GM12872 (cell line): Measurements from ENCODE around the gene MARK3.

Source experiments
- CTCF ChIP-seq: IDR thresholded peaks from 3 replicates; pipeline ENCODE4 v1.5.1; 2011; ENCODE audit warnings: low read depth, mild to moderate bottlenecking, low read length, moderate library complexity; ENCODE audit not compliant: insufficient read depth

MARK3 gene

DNA sequence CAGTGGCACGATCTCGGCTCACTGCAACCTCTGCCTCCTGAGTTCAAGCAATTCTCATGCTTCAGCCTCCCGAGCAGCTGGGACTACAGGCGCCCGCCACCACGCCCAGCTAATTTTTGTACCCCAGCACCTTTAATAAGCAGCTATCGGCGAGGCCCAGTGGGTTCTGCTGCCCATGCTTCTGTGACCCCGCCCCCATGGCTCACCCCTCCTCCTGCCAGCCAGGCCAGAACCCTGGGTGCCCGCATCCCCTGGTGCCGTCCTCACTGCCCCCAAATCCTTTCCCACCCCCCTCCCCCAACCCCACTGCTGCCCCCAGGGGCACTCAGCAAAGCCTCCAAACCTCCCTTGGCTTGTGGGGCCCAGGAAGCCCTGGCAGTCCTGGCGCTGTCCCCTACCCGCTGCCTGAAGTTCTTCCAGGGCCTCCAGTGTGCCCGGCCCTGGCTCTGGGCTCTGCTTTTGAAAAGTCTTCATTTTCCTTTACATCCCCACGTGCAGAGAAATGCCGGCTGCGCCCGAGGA is 162.8 kb downstream of the MARK3 start:
- no peak for TF ChIP-seq CTCF

DNA sequence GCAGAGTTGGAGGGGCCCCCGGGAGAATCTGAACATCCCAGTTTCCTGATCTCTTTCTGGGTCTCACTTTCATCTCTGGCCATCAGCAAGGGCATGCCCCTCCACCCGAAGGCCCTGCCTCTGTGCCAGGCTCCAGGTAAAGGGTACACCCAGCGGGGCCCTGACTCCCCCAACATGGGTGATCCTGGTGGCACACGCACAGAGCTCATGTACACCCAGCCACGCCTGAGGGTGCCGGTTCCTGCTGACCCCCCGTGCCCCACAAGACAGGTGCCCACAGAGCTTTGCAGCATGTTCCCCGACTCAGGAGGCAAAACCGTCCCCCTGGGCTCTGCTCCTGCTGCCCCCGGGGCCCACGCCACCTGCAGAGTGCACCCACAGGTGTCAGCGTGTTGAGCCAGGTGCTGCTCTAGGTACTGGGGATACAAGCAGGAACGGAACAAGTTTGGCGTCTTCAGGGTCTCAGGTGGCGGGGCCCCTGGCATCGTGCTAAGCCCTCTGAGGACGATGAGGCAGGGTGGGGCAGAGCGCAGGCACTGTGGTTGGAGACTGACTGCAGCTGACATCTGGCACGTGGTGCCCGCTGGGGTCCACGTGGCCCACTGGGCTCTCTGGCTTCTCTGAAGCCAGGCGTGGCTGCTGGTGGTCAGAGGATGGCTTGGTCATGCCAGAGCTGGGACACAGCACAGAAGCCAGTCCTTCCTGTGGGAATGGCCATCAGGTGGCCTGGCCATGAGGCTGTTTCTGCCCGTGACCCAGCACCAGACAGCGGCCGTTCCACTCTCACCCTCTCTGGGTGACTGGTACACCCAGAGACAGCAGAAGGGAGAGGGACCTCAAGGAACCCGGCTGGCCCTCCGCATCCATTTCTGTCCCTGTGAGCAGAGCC is 163.5 kb downstream of the MARK3 start:
- TF ChIP-seq CTCF: no peak

DNA sequence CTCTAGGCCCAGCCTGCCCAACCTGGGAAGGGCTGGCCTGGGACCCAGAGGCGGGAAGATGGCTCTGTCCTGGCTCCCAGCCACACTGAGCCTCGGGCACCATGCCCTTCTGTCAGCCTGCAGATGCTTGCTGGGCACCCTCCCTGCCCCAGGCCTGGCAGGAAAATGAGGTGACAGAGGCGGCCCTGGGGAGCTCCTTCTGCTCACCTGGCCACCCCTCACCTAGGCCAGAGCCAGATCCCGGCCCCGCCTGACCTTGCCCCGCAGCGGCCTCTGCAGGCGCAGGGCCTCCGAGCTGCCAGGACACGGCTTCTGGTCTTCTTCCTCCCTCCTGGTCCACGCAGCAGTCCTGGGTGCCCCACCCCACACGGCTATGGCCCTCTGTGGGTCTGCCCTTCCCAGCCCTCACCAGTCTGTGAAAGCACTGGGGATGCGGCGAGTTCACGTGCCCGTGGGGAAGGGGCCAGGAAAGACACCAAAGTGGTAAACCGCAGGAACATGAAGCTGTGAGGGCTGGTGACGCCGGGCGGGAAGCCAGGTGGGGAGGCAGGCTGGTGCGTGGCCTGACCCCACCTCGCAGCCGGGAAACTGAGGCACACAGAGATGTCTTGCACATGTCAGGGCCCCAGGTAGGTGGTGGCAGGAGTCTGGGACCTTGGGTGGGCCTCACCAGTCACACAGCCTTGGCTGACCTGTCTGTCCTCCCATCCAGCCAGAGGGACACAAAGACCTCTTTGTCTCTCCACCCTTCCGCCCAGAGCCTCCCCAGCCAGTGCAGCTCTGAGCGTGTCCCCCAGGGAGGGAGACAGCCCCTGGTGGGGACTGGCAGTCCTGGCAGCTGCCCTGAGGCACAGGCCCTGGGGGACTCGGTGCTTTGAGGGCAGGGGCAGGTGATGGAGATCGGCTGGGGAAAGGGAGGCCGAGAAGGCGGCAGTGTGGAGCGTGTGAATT is 164.4 kb downstream of the MARK3 start:
- TF ChIP-seq CTCF: no peak

DNA sequence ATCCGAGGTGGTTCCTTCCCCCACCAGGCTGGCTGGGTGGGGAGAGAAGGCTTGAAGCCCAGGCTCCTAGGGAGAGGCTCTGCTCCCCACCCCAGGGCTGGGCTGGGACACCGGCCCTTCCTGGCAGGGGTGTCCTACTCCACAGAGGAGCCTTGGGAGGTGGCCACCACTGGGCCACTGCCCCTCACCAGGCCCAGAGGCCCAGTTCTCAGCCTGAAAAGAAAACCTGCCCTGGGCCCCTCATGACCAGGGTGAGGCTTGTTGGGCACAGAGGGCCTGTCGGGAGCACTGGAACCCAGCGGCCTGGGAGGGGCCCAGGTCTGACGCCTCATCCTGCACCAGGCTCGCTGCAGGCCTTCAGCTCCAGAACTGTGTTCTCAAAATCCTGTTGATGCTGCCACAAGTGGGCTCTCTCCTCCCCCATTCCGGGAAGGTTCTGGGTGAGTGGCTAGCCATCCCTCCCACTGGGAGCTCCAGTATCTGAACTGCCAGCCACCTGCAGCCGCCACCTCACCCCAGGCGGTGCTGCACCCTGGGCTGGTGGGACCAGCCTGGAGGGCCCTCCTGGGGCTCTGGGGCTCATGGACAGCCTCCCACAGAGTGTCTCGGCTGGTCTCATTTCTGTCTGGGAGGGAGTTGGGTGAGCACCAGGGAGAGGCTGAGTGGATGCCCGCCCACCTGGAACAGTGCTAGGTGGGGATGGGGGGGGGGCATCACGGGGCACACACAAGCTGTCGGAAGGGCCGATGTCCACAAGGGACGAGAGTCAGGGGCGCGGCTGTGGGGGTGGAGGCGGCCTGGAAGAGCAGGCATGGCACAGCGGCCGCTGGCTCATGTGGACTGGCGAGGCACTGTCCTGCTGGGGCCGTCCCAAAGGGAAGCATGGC is 165.5 kb downstream of the MARK3 start:
- TF ChIP-seq CTCF: no peak

GRCh38 chr14:103551338-103551762 is 166.1 kb downstream of the MARK3 start:
- no peak for TF ChIP-seq CTCF

DNA sequence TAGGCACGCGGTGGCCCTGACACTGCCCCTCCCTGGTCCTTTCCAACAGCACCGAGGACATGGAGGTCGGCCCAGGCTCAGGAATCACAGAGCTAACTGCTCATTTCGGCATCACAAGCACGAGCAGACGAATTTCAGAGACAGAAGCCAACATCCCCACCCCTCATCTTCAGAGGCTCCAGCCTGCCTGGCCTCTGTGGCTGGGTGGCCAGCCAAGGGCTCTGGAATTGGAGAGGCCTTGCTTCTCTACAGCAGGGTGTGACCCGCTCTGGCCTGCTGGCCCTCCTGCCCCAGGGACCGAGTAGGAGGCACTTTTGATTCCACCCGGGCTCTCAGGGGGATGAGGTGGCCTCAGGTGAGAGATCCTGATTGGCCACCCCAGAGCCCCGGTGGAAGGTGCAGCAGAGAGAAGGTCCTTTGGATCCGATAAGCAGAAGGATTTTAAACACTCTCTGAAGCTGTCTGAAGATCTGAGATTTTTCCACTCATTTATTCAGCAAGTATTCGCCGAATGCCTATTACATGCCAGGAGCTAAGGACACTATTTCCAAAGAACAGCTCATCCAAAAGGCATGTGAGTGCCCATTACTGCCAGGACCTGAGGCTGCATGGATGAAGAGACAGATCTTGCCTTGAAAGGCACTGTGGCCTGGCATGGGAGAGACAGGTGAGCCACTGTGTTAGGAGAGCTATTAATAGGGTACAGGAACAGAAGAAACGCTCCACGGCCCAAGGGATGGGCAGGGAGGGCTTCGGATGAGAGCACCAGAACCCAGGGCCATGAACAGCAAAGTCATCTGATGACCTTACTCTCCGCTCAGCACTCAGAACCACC is 167.0 kb downstream of the MARK3 start:
- TF ChIP-seq CTCF: no peak
